Measurements from ENCODE around the gene ZFP90. TPM values are rescaled to one million over a fixed set of nuclear protein-coding genes. Genes with fewer than 3 reads are reported as not detected.

Gene ZFP90
- total RNA-seq, 1 experiment from 2014 or later: 12.8 TPM

DNA sequence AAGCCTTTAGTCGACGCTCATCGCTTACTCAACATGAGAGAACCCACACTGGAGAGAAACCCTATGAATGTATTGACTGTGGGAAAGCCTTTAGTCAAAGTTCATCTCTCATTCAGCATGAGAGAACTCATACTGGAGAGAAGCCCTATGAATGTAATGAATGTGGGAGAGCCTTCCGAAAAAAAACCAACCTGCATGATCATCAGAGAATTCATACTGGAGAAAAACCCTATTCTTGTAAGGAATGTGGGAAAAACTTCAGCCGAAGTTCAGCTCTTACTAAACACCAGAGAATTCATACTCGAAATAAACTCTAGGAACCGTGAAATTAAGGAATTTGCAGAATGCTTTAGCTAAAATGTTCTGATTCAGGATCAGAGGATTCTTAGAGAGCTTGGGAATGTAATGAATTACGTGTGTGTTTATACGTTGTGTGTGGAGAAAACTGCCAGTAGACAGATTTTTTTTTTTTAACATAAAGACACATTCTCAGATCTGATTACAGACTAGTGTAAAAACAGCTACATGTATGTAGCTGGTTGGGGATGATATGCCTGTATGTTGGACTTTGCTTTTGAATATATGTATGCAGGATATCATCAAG, 25.4 kb downstream of the ZFP90 start:
- no peaks in the 10 kb centered on the region; the same call in 1 of the 2 replicates for H3K79me2 ChIP-seq (ENCODE audit: insufficient read depth, low read length)
- no peak overlapping the region for H3K4ac ChIP-seq (ENCODE audit: low read depth, low read length)
- DNase-seq: no peak
- Mint-ChIP-seq H3K4me1 (no peaks in the 10 kb centered on the region), H3K36me3 (ENCODE audit: insufficient read depth in 1 of 3, low read depth in 3 of 3) (peaks cover 80 to 89% (median 89%) of the 10 kb centered on the region in 3 experiments), H3K9me3 (peaks cover 96 to 100% of the 10 kb centered on the region in 2 experiments), H3K4me3 (no peak overlapping the region), H3K27ac (no peak overlapping the region), H3K27me3 (ENCODE audit: low read depth) (peaks cover 17% of the 10 kb centered on the region)
- H3K14ac ChIP-seq (ENCODE audit: insufficient read depth, low read length): no peak overlapping the region
- no peak overlapping the region for H3K23ac ChIP-seq (ENCODE audit: insufficient read length, low read depth, low read length)
- H3K4me1 ChIP-seq (ENCODE audit: insufficient read depth, low read length): no peaks in the 10 kb centered on the region
- H2BK120ac ChIP-seq (ENCODE audit: low read depth, low read length, poor library complexity, severe bottlenecking): no peak overlapping the region
- no peak overlapping the region for H2BK15ac ChIP-seq (ENCODE audit: low read depth, low read length)
- no peak overlapping the region for H3T11ph ChIP-seq (ENCODE audit: low read length)
- no peak overlapping the region for H3K18ac ChIP-seq (ENCODE audit: insufficient read length, low read depth, low read length)
- H2AK5ac ChIP-seq (ENCODE audit: insufficient read length, low read length): no peak overlapping the region
- 100% methylated on average over 2 of the region's 9 CpGs for WGBS (ENCODE audit: extremely low coverage, insufficient read length, low lambda C conversion rate)
- no peaks in the 10 kb centered on the region for H3K27me3 ChIP-seq (ENCODE audit: insufficient read depth, low read length)
- H3K9me3 ChIP-seq (ENCODE audit: control insufficient read depth, low read depth, low read length): peaks cover 88% of the 10 kb centered on the region
- H3K9ac ChIP-seq (ENCODE audit: extremely low read depth, insufficient read length, low read length): no peak overlapping the region
- no peak overlapping the region for H3K27ac ChIP-seq (ENCODE audit: insufficient read length, low read depth, low read length)
- no peak overlapping the region for H2AFZ ChIP-seq (ENCODE audit: low read length)
- no peaks in the 10 kb centered on the region for H3K79me1 ChIP-seq (ENCODE audit: insufficient read depth, low read depth, low read length, poor library complexity, severe bottlenecking)
- H4K8ac ChIP-seq (replicated peaks; ENCODE audit: insufficient read length, low read depth, low read length): no peak overlapping the region
- H2BK20ac ChIP-seq (ENCODE audit: low read depth, low read length, poor library complexity, severe bottlenecking): no peak overlapping the region
- no peaks in the 10 kb centered on the region for H4K20me1 ChIP-seq (ENCODE audit: control insufficient read depth, insufficient read depth, insufficient read length)
- H4K5ac ChIP-seq (ENCODE audit: insufficient read length, low read depth, low read length): no peak overlapping the region
- H3K23me2 ChIP-seq (ENCODE audit: insufficient read length, low read depth, low read length, poor library complexity, severe bottlenecking): no peaks in the 10 kb centered on the region
- no peak overlapping the region for H4K91ac ChIP-seq (ENCODE audit: insufficient read length, low read depth, low read length)
- TF ChIP-seq, protein P1, sequence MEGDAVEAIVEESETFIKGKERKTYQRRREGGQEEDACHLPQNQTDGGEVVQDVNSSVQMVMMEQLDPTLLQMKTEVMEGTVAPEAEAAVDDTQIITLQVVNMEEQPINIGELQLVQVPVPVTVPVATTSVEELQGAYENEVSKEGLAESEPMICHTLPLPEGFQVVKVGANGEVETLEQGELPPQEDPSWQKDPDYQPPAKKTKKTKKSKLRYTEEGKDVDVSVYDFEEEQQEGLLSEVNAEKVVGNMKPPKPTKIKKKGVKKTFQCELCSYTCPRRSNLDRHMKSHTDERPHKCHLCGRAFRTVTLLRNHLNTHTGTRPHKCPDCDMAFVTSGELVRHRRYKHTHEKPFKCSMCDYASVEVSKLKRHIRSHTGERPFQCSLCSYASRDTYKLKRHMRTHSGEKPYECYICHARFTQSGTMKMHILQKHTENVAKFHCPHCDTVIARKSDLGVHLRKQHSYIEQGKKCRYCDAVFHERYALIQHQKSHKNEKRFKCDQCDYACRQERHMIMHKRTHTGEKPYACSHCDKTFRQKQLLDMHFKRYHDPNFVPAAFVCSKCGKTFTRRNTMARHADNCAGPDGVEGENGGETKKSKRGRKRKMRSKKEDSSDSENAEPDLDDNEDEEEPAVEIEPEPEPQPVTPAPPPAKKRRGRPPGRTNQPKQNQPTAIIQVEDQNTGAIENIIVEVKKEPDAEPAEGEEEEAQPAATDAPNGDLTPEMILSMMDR (conservative IDR thresholded peaks at IDR 0.05): no peak
- H3K56ac ChIP-seq (ENCODE audit: insufficient read length, low read depth, low read length): no peak overlapping the region
- no peak overlapping the region for H2BK5ac ChIP-seq (ENCODE audit: insufficient read length, low read length)
- no peak overlapping the region for H3K4me2 ChIP-seq (ENCODE audit: insufficient read depth, insufficient read length, low read length)
- no peak overlapping the region for H2BK12ac ChIP-seq (ENCODE audit: insufficient read length, low read depth, low read length)

Data from H9 (cell line).